ENCODE measurements around the gene KLHDC9. TPM values are rescaled to one million over a fixed set of nuclear protein-coding genes. Genes with fewer than 3 reads are reported as not detected.

Gene KLHDC9
- total and polyA plus RNA-seq, 2 of the 13 experiments (the other 11 are each of a cell fraction or from before 2014, with no cell fraction given) = 2.9 TPM

DNA sequence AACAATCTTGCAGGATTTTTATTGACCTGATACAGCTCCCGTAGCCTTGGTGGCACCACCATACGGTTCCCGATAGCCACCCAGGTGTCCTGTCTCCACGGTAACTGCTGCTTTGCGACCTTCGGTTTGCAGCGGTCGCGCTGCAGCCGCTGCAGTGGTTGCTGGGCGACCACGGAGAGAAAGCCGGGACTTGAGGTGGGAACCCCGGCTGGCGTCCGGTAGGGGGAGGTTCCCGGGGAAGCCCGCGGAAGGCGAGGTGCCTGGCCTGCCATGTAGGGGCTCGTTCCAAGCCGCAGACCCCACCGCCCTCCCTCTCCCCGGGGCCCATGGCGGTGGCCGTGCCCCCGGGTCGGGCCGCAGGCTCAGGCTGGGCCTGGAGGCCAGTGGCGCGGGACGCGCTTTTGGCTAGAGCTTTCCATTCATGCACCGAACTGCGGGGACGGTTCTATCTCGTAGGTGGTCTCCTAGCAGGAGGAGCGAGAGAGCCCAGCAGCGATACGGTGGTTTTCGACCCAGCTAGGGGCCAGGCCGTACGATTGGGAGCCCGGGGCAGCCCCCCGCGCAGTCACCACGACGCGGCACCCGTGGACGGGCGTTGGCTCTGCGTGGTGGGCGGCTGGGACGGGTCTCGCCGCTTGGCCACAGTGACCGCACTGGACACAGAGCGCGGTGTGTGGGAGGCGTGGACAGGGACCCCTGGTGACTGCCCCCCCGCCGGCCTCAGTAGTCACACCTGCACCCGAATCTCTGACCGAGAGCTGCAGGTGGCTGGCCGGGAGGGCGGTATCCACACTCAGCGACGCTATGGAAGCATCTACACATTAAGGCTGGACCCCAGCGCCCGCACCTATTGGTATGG lies at the start of gene KLHDC9 (continued):
- TF ChIP-seq, protein P1, sequence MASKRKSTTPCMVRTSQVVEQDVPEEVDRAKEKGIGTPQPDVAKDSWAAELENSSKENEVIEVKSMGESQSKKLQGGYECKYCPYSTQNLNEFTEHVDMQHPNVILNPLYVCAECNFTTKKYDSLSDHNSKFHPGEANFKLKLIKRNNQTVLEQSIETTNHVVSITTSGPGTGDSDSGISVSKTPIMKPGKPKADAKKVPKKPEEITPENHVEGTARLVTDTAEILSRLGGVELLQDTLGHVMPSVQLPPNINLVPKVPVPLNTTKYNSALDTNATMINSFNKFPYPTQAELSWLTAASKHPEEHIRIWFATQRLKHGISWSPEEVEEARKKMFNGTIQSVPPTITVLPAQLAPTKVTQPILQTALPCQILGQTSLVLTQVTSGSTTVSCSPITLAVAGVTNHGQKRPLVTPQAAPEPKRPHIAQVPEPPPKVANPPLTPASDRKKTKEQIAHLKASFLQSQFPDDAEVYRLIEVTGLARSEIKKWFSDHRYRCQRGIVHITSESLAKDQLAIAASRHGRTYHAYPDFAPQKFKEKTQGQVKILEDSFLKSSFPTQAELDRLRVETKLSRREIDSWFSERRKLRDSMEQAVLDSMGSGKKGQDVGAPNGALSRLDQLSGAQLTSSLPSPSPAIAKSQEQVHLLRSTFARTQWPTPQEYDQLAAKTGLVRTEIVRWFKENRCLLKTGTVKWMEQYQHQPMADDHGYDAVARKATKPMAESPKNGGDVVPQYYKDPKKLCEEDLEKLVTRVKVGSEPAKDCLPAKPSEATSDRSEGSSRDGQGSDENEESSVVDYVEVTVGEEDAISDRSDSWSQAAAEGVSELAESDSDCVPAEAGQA (IDR thresholded peaks at IDR 0.05; ENCODE audit: low read depth) = no peak
- TF ChIP-seq, protein P1 (CRISPR knock-in tag; IDR thresholded peaks at IDR 0.05; ENCODE audit: borderline replicate concordance) = no peak
- TF ChIP-seq ZBTB8A (CRISPR knock-in tag; IDR thresholded peaks at IDR 0.05; ENCODE audit: borderline replicate concordance, low read depth) (no peak), MEIS1 (CRISPR knock-in tag; IDR thresholded peaks at IDR 0.05; ENCODE audit: borderline replicate concordance) (no peak), SOX5 (CRISPR knock-in tag; IDR thresholded peaks at IDR 0.05; ENCODE audit: borderline replicate concordance) (no peak), HNRNPUL1 (IDR thresholded peaks at IDR 0.05; ENCODE audit: low read depth, low read length) (no peak), SRSF4 (IDR thresholded peaks at IDR 0.05; ENCODE audit: low read depth, low read length, poor library complexity, severe bottlenecking) (no peak), ZNF781 (CRISPR knock-in tag; IDR thresholded peaks at IDR 0.05; ENCODE audit: borderline replicate concordance, not compliant biosample characterization) (no peak), ZNF766 (CRISPR knock-in tag; IDR thresholded peaks at IDR 0.05; ENCODE audit: borderline replicate concordance) (no peak), KDM2A (CRISPR knock-in tag; IDR thresholded peaks at IDR 0.05; ENCODE audit: borderline replicate concordance, low read depth) (peak; percentile 81; the same call in 1 of the 2 replicates), SNAPC2 (CRISPR knock-in tag; IDR thresholded peaks at IDR 0.05) (no peak), CBFB (CRISPR knock-in tag; IDR thresholded peaks at IDR 0.05) (no peak), ZNF253 (CRISPR knock-in tag; IDR thresholded peaks at IDR 0.05; ENCODE audit: borderline replicate concordance) (peak; percentile 65; the same call in 1 of the 2 replicates), NFYC (CRISPR knock-in tag; IDR thresholded peaks at IDR 0.05) (no peak), CAMTA2 (CRISPR knock-in tag; IDR thresholded peaks at IDR 0.05; ENCODE audit: borderline replicate concordance) (no peak)
- TF ChIP-seq, protein P2, sequence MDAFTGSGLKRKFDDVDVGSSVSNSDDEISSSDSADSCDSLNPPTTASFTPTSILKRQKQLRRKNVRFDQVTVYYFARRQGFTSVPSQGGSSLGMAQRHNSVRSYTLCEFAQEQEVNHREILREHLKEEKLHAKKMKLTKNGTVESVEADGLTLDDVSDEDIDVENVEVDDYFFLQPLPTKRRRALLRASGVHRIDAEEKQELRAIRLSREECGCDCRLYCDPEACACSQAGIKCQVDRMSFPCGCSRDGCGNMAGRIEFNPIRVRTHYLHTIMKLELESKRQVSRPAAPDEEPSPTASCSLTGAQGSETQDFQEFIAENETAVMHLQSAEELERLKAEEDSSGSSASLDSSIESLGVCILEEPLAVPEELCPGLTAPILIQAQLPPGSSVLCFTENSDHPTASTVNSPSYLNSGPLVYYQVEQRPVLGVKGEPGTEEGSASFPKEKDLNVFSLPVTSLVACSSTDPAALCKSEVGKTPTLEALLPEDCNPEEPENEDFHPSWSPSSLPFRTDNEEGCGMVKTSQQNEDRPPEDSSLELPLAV (CRISPR knock-in tag; conservative IDR thresholded peaks at IDR 0.05; ENCODE audit: low read depth) = no peak
- TF ChIP-seq, protein P3, sequence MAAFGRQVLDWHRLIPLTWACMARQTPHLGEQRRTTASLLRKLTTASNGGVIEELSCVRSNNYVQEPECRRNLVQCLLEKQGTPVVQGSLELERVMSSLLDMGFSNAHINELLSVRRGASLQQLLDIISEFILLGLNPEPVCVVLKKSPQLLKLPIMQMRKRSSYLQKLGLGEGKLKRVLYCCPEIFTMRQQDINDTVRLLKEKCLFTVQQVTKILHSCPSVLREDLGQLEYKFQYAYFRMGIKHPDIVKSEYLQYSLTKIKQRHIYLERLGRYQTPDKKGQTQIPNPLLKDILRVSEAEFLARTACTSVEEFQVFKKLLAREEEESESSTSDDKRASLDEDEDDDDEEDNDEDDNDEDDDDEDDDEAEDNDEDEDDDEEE (CRISPR knock-in tag; IDR thresholded peaks at IDR 0.05) = peak; percentile 60; the same call in 1 of the 2 replicates

Measured in HepG2 (cell line).